Transverse colon (tissue), 4 donors: ENCODE measurements around the gene LMO7.

Experiments
- CTCF ChIP-seq, 5 experiments: fragments of 200-600 bp in 3 of 5; fragments of 450-650 bp in 2 of 5; sonication (generic) in 3 of 5; IDR thresholded peaks; 1 replicate in 2 of 5; 2 replicates in 3 of 5; pipeline ENCODE4 v1.5.1; 2016 to 2017; ENCODE audit warnings: antibody characterized with exemption in 5 of 5, inconsistent platforms in 3 of 5, mild to moderate bottlenecking in 2 of 5, moderate library complexity in 1 of 5
- POLR2A ChIP-seq: fragments of 450-650 bp; IDR thresholded peaks from one replicate; pipeline ENCODE4 v1.6.1; 2016; ENCODE audit warnings: antibody characterized with exemption, mild to moderate bottlenecking, moderate library complexity
- POLR2AphosphoS5 ChIP-seq, 3 donors: sonication (generic); formaldehyde crosslinking; IDR thresholded peaks; one replicate each; pipeline ENCODE4 v1.6.1; 2016; ENCODE audit warnings: antibody characterized with exemption in 3 of 3

GRCh38 chr13:75801388-75801945 lies 165.3 kb downstream of the LMO7 start:
- no peak for TF ChIP-seq CTCF (IDR thresholded peaks at IDR 0.05)
- no peak for TF ChIP-seq POLR2AphosphoS5 (IDR thresholded peaks at IDR 0.05)
- TF ChIP-seq POLR2A: no peak
